Tibial artery (tissue), 4 donors: Measurements from ENCODE around the gene ZBTB17.
"Not testable (repeated sequence)": the region's sequence is repeated elsewhere in the genome, so short reads cannot be mapped to it uniquely, and the experiment has no call there.

Experiments
- DNase-seq, 2 donors: peaks; one replicate each; pipeline ENCODE4 v3.0.0-alpha.2; 2019
- H3K27ac ChIP-seq, 2 donors: fragments of 200-600 bp; sonication (generic) in 1 of 2; 1 replicate in 1 of 2; 2 replicates in 1 of 2; pipeline ENCODE4 v1.5.1; 2018 to 2019; ENCODE audit warnings: mild to moderate bottlenecking in 1 of 2
- H3K27me3 ChIP-seq, 2 donors: fragments of 200-600 bp; sonication (generic) in 1 of 2; one replicate each; pipeline versions ENCODE4 v1.5.1 to v1.6.0; 2016 to 2019
- H3K36me3 ChIP-seq, 3 donors: fragments of 200-600 bp; sonication (generic) in 2 of 3; one replicate each; pipeline ENCODE4 v1.5.1; 2016 to 2019; ENCODE audit warnings: mild to moderate bottlenecking in 2 of 3
- H3K4me1 ChIP-seq, 4 donors: fragments of 200-600 bp; sonication (generic) in 2 of 4; 1 replicate in 3 of 4; 2 replicates in 1 of 4; pipeline ENCODE4 v1.5.1; 2016 to 2019
- H3K4me3 ChIP-seq, 2 donors: fragments of 200-600 bp; sonication (generic) in 1 of 2; 1 replicate in 1 of 2; 2 replicates in 1 of 2; pipeline ENCODE4 v1.5.1; 2018 to 2019; ENCODE audit warnings: mild to moderate bottlenecking in 2 of 2
- H3K9me3 ChIP-seq, 3 donors: fragments of 200-600 bp; sonication (generic) in 1 of 3; one replicate each; pipeline ENCODE4 v1.5.1; 2016 to 2019
- CTCF ChIP-seq, 2 experiments: fragments of 200-600 bp in 1 of 2; fragments of 450-650 bp in 1 of 2; IDR thresholded peaks; one replicate each; pipeline ENCODE4 v1.5.1; 2017 to 2019; ENCODE audit warnings: antibody characterized with exemption in 2 of 2, mild to moderate bottlenecking in 1 of 2, moderate library complexity in 1 of 2
- intact Hi-C: fragments of 100-400 bp; cut with DNase I; formaldehyde crosslinking; loops from one replicate; pipeline ENCODE4 v1.15.0; 2023; ENCODE audit warnings: low total_unique reads

Gene ZBTB17

DNA sequence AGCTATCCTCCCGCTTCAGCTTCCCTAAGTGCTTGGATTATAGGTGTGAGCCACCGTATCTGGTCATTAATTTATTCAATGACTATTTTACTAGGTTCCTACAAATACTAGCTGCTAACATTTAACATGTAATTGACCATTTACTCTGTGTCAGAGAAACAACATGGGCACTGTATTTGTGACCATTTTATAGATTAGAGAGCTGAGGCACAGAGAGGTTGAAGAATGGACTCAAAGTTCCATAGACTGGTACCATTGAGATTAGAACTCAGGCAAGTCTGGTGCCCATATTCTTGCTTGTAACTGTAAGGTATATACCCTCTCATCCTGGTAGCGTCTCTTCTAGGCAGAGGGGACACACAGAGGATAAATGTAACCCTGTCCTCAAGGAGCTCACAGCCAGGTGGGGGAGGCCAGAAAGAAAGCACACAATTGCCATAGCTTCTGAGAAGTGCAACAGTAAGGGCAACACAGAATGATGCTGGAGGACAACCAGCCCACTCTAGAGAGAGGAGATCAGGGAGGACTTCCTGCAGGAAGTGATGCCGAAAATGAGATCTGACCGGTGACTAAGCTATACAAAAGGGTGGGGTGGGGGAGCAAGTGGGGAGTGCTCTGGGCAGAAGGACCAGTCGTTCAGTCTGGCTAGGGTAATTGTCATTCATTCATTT is 31.9 kb upstream of the ZBTB17 start:
- intact Hi-C loops: loop anchor here (2.0 kb wide), 2 partner anchors 25 to 49 kb away; no protein-coding TSS in a partner anchor
- Histone ChIP-seq H3K27me3 (no peaks in the 10 kb centered on the region), H3K27ac (no peak overlapping the region), H3K4me3 (no peak overlapping the region), H3K36me3 (no peaks in the 10 kb centered on the region), H3K4me1 (peaks cover 0 to 10% (median 6%) of the 10 kb centered on the region in 4 donors), H3K9me3 (no peaks in the 10 kb centered on the region)
- no peak for DNase-seq
- no peak for TF ChIP-seq CTCF (IDR thresholded peaks at IDR 0.05)

- TF ChIP-seq CTCF (IDR thresholded peaks at IDR 0.05): no peak
- H3K27ac ChIP-seq: no peak overlapping the region
- H3K36me3 ChIP-seq: no peaks in the 10 kb centered on the region
- no peaks in the 10 kb centered on the region for H3K9me3 ChIP-seq
- H3K4me1 ChIP-seq: peaks cover 0 to under 1% (median 0%) of the 10 kb centered on the region in 4 donors
- no peak overlapping the region for H3K4me3 ChIP-seq
- no peak for DNase-seq
- intact Hi-C loops: no loop called here
- H3K27me3 ChIP-seq: no peaks in the 10 kb centered on the region
Observed at GRCh38 chr1:16006552-16007485, 30.9 kb upstream of the ZBTB17 start.

DNA sequence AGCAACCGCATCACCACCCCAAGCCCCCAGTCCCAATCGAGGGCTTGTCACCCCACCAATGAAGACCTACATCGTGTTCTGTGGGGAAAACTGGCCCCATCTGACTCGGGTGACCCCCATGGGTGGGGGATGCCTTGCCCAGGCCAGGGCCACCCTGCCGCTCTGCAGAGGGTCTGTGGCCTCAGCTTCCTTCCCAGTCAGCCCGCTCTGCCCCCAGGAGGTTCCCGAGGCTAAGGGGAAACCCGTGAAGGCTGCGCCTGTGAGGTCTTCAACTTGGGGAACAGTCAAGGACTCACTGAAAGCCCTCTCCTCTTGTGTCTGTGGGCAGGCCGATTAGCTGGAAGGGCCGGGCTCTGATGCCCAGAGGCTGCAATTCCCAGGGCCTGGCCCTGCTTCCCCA is 30.1 kb upstream of the ZBTB17 start:
- intact Hi-C loops: no loop called here
- H3K27me3 ChIP-seq: no peaks in the 10 kb centered on the region
- no peak for DNase-seq

GRCh38 chr1:16005597-16005996 is 29.7 kb upstream of the ZBTB17 start:
- no peaks in the 10 kb centered on the region for H3K36me3 ChIP-seq
- H3K27me3 ChIP-seq: no peaks in the 10 kb centered on the region
- H3K4me3 ChIP-seq: no peak overlapping the region
- no peak for TF ChIP-seq CTCF (IDR thresholded peaks at IDR 0.05)
- intact Hi-C loops: no loop called here
- DNase-seq: no peak
- no peaks in the 10 kb centered on the region for H3K4me1 ChIP-seq
- no peak overlapping the region for H3K27ac ChIP-seq
- no peaks in the 10 kb centered on the region for H3K9me3 ChIP-seq

More for the DNA sequence above, 30.1 kb upstream of the ZBTB17 start:
- TF ChIP-seq CTCF (IDR thresholded peaks at IDR 0.05): no peak
- no peaks in the 10 kb centered on the region for H3K36me3 ChIP-seq
- H3K27ac ChIP-seq: no peak overlapping the region
- H3K4me1 ChIP-seq: no peaks in the 10 kb centered on the region
- no peaks in the 10 kb centered on the region for H3K9me3 ChIP-seq
- no peak overlapping the region for H3K4me3 ChIP-seq

- H3K27ac ChIP-seq, H3K27me3 ChIP-seq, H3K4me1 ChIP-seq, H3K9me3 ChIP-seq, DNase-seq, H3K4me3 ChIP-seq, H3K36me3 ChIP-seq, intact Hi-C loops: not testable (repeated sequence)
Observed at GRCh38 chr1:16001274-16001673, 25.4 kb upstream of the ZBTB17 start.

DNA sequence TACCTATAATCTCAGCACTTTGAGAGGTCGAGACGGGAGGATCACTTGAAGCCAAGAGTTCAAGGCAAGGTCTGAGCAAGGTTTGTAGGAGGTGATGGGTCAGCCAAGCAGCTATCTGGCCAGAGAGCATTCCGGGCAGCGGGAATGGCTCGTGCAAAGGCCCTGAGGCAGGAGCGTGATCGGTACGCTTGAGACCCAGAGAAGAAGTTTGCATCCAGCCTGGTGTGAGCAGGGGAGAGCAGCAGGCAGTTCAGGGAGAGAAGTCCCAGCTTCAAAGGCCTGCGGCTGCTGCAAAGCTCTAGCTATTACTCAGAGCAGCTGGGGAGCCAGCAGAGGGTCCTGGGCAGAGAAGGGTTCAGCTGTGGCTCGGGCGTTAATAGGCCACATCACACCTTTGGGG is 23.0 kb upstream of the ZBTB17 start:
- DNase-seq: no peak
- intact Hi-C loops: no loop called here

More for the DNA sequence above, 23.0 kb upstream of the ZBTB17 start:
- Histone ChIP-seq H3K27ac (no peak overlapping the region), H3K27me3 (no peaks in the 10 kb centered on the region), H3K36me3 (no peaks in the 10 kb centered on the region), H3K4me1 (no peaks in the 10 kb centered on the region), H3K4me3 (no peak overlapping the region), H3K9me3 (no peaks in the 10 kb centered on the region)
- no peak for TF ChIP-seq CTCF (IDR thresholded peaks at IDR 0.05)
